GM10248 (cell line): ENCODE measurements around the gene SYTL1.

ENCODE experiments used
- CTCF ChIA-PET: fragments of 300-600 bp; sonication (Branson Sonifier 250); formaldehyde crosslinking; extraction: SDS; loops from one replicate; lab custom pipeline; 2021; ENCODE audit warnings: antibody characterized with exemption; lab: Yijun Ruan, JAX
- POLR2A ChIA-PET: fragments of 350-650 bp; sonication (Branson Sonifier 250); formaldehyde crosslinking; extraction: SDS; loops from one replicate; lab custom pipeline; 2020; ENCODE audit warnings: antibody characterized with exemption; lab: Yijun Ruan, JAX
- DNase-seq: peaks from one replicate; pipeline ENCODE4 v3.0.0; 2012; ENCODE audit errors: extremely low spot score
- TF ChIP-seq, protein P1 (sequence below): IDR thresholded peaks from 2 replicates; pipeline ENCODE4 v1.5.1; 2012; ENCODE audit warnings: mild to moderate bottlenecking, low read depth; ENCODE audit errors: extremely low read depth, missing control alignments, control extremely low read depth

Gene SYTL1

DNA sequence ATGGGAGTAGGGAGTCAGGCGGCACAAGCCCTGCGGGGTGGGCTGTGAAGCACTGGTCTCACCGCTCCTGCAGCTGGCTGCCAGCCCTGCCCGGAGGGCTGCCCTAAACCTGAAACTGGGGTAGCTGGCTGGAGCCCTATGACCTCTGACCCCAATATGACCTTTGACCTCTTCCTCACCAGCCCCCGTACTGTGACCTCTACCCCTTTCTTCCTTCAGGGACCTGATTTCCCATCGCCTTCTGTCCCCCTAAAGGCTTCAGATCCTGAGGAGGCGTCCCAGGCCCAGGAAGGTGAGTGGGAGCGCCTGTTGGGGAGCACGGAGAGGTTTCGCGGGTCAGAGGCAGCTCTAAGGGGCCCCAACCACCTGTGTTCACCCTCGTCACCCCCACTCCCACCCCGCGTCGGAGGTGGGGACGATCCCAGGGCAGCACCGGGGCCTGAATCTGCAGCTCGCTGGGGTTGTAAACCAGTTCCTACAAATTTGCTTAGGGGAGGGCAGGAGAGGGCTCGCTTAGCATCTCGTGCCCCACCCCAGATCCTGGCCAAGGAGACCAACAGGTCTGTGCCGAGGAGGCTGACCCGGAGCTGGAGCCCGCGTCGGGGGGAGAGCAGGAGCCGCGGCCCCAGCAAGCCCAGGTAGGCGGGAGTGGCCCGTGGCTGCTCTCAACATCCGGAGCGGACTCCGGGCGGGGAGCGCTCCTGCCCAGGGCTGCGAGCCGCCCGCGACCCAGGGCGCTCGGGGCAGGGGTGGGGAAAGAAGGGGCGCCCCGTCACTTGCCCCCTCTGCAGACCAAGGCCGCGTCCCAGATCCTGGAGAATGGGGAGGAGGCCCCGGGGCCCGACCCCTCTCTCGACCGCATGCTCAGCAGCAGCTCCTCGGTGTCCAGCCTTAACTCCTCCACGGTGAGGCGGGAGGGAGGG, 7.3 kb downstream of the SYTL1 start:
- TF ChIP-seq, protein P1, sequence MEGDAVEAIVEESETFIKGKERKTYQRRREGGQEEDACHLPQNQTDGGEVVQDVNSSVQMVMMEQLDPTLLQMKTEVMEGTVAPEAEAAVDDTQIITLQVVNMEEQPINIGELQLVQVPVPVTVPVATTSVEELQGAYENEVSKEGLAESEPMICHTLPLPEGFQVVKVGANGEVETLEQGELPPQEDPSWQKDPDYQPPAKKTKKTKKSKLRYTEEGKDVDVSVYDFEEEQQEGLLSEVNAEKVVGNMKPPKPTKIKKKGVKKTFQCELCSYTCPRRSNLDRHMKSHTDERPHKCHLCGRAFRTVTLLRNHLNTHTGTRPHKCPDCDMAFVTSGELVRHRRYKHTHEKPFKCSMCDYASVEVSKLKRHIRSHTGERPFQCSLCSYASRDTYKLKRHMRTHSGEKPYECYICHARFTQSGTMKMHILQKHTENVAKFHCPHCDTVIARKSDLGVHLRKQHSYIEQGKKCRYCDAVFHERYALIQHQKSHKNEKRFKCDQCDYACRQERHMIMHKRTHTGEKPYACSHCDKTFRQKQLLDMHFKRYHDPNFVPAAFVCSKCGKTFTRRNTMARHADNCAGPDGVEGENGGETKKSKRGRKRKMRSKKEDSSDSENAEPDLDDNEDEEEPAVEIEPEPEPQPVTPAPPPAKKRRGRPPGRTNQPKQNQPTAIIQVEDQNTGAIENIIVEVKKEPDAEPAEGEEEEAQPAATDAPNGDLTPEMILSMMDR: no peak
- ChIA-PET CTCF (interaction anchor here (0.7 to 2.3 kb wide), 4 partner anchors 9 to 303 kb away, joined by 3 to 17 read pairs (median 4); no protein-coding TSS in a partner anchor), POLR2A (interaction anchor here (0.6 kb wide), 1 partner anchor 259 kb away, joined by 3 read pairs; no protein-coding TSS in a partner anchor)
- DNase-seq: peak; percentile 71

DNA sequence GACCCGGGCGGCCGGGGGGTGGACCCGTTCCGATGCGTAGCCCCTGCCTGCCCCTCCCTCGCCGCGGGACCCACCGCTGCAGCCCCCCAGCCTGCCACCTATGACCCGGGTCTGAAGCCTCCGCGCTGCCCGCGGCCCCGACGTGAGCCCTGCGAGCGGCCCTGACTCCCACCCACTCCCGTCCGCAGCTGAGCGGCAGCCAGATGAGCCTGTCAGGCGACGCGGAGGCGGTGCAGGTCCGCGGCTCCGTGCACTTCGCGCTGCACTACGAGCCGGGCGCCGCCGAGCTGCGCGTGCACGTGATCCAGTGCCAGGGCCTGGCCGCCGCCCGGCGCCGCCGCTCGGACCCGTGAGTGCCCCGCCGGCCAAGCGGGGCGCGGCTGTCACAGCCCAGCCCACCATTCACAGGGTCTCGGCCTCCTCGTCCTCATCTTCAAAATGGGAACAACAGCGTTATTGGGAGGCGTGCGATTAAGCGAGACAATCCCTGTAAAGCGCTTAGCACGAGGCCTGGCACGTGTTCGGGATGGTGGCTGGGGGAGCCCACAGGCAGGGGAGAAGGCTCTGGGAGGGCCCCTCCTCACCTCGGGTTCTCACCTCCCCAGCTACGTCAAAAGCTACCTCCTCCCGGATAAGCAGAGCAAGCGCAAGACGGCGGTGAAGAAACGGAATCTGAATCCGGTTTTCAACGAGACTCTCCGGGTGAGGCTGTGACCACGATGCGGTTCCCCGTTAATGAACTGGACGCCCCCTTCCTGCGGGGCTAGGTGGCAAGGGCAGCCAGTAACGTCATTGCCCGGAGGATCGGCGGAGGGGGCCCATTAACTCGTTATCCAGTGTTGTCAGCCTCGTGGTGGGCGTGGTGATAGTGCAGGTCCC, 8.2 kb downstream of the SYTL1 start:
- CTCF ChIA-PET: interaction anchor here (0.6 to 2.3 kb wide), 4 partner anchors 8 to 22 kb away, joined by 3 to 17 read pairs (median 4); no protein-coding TSS in a partner anchor
- TF ChIP-seq, protein P1: no peak
- DNase-seq: peak; percentile 55
- POLR2A ChIA-PET: no interaction called here

DNA sequence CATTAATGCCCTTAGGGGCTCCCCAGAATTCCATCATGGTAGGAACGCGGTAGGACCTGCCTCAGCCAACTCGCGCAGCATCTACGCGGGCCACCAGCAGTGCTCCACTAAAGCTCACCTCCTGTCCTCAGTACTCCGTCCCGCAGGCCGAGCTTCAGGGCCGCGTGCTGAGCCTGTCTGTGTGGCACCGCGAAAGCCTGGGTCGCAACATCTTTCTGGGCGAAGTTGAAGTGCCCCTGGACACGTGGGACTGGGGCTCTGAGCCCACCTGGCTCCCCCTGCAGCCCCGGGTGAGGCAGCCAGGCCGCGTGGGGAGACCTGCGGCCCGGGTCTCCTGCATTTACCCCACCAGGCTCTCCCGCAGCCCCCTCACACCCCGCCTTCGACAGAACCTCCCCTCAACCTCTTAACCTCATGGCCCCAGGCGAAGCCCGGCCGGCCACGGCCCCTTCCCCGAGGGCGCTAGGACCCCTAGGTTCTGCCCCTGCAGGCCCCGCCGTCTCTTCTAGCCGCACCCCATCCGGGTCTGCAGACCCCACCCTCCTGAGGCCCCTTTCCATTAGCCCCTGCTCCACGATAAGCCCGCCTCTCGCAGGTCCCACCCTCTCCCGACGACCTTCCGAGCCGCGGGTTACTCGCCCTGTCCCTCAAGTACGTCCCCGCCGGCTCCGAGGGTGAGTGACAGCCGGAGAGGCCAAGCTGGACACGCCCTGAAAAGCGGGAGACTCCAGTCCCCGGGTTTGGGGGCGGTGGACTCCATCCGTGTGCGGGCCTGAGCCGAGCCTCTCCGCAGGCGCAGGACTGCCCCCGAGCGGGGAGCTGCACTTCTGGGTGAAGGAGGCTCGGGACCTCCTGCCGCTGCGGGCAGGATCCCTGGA, 9.1 kb downstream of the SYTL1 start:
- ChIA-PET CTCF (interaction anchor here (0.6 to 1.4 kb wide), 4 partner anchors 11 to 23 kb away, joined by 3 to 4 read pairs (median 4); no protein-coding TSS in a partner anchor), POLR2A (no interaction called here)
- TF ChIP-seq, protein P1: no peak
- DNase-seq: no peak

DNA sequence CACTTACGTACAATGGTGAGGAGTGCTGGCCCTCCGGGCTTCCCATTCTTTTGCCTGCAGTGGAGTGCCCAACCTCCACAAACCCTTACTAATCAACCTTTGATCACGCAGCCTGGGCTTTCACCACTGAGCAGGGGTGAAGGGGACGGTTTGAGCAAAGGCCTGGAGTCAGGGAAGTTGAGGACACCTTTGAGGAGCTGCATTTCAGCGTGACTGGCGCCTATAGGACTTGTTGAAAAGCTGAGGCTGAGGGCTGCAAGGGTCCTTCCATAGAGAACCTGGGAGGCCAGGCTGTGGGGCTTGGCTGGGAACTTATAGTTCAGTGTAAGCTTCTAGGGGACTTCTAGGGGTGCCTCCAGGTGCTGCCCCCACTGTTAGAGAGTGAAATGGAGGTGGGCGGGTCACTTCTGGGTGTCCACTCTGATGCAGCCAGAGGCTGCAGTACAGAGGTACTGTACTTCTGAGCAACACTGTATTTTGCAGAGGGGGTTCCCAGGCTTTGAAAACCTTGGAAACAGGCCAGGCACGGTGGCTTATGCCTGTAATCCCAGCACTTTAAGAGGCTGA, 9.8 kb downstream of the SYTL1 start:
- TF ChIP-seq, protein P1: no peak
- DNase-seq: no peak
- POLR2A ChIA-PET: no interaction called here
- CTCF ChIA-PET: interaction anchor here (1.4 kb wide), 2 partner anchors 12 to 18 kb away, joined by 4 read pairs; no protein-coding TSS in a partner anchor

DNA sequence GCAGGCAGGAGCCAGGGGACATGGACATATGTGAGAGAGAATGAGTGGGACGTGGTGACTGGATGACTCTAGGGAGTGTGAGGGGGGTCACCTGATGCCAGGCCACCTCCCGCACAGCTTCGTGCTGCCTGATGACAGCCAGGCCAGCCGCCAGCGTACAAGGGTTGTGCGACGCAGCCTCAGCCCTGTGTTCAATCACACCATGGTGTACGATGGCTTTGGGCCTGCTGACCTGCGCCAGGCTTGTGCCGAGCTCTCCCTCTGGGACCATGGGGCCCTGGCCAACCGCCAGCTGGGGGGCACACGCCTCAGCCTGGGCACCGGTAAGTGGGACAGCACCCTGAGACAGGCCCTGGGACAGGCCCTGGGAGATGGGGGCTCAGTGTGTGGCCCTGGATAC, 11.3 kb downstream of the SYTL1 start:
- TF ChIP-seq, protein P1: no peak
- POLR2A ChIA-PET: no interaction called here
- no peak for DNase-seq
- CTCF ChIA-PET: interaction anchor here (0.7 to 9.1 kb wide), 10 partner anchors 10 to 69 kb away, joined by 3 to 112 read pairs (median 4); partner anchors contain the start of genes GPR3, MAP3K6 and SYTL1
